Measurements from ENCODE around the gene BCL11A.

BCL11A gene

GRCh38 chr2:60595953-60596352, 42.5 kb upstream of the BCL11A start:
- no peak overlapping the region for H3K4me3 ChIP-seq (replicated peaks in 1 of 2; ENCODE audit: low read depth in 2 of 2, low read length in 2 of 2)
- no peak for DNase-seq (ENCODE audit: low read depth in 2 of 2)
- TF ChIP-seq CTCF (IDR thresholded peaks at IDR 0.05; ENCODE audit: low read depth, low read length): no peak

DNA sequence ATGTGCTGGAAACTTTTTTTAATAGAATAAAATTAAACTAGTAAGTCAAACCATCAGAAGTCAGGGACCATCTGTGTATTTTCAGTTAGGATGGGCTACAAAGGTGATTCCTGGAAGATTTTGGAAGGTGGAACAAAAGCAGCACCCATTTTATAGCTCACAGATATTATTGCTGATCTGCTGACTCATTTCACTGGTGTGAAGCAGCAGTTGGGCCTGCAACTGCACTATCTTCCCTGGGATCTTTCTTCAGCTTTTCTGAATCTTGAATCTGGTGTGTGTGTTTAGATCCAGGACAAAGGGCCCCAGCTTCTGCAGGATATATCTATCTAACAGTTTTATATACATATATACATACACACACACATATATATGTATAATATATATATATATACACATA, 35.6 kb upstream of the BCL11A start:
- DNase-seq (ENCODE audit: low read depth in 2 of 2): no peak
- H3K4me3 ChIP-seq (replicated peaks in 1 of 2; ENCODE audit: low read depth in 2 of 2, low read length in 2 of 2): no peak overlapping the region
- no peak for TF ChIP-seq CTCF (IDR thresholded peaks at IDR 0.05; ENCODE audit: low read depth, low read length)

DNA sequence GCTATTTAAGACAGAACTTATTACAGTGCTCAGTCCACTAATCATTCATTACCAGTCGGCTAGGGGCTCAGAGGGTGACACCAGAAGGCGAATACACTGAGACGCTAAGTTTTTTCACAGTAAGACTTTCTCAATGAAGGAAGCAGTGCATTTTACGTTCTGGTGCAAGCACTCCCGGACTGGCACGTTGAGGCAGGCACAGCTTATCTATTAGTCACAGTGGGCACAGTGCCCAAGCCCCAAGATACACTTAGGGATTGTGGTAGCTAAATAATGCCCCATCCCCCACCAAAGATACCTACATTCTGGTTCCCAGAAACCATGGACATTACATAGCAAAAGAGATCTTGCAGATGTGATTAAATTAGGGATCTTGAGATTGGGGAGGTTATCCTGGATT, 32.6 kb upstream of the BCL11A start:
- DNase-seq (ENCODE audit: low read depth in 2 of 2): no peak
- H3K4me3 ChIP-seq (replicated peaks in 1 of 2; ENCODE audit: low read depth in 2 of 2, low read length in 2 of 2): no peak overlapping the region
- TF ChIP-seq CTCF (IDR thresholded peaks at IDR 0.05; ENCODE audit: low read depth, low read length): no peak

DNA sequence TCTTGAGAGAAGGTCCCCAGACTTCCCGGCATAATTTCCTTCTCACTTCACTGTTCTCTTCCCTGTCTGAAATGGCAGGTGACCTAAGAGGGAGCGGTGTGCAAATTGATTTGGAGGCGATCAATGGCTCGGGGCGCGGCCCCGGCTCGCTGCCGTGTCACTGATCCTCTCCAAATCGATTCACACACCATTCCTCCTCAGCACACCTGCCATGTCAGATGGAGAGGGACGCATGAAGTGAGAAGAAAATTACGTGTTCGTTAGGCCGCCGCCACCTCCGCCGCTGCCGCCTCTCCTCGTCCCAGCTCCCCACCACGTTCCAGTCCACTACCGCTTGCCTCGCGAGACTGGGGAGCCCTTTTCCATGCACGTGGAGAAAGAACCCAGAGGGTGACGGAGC, 31.8 kb upstream of the BCL11A start:
- no peak overlapping the region for H3K4me3 ChIP-seq (replicated peaks in 1 of 2; ENCODE audit: low read depth in 2 of 2, low read length in 2 of 2)
- TF ChIP-seq CTCF (IDR thresholded peaks at IDR 0.05; ENCODE audit: low read depth, low read length): no peak
- no peak for DNase-seq (ENCODE audit: low read depth in 2 of 2)

- no peak for TF ChIP-seq CTCF (IDR thresholded peaks at IDR 0.05; ENCODE audit: low read depth, low read length)
- DNase-seq (ENCODE audit: low read depth in 2 of 2): no peak
- no peak overlapping the region for H3K4me3 ChIP-seq (replicated peaks in 1 of 2; ENCODE audit: low read depth in 2 of 2, low read length in 2 of 2)
These were observed 30.1 kb upstream of the BCL11A start for GRCh38 chr2:60583604-60584003.

GRCh38 chr2:60581433-60582282, 28.2 kb upstream of the BCL11A start:
- peak; percentile 69 for TF ChIP-seq CTCF (IDR thresholded peaks at IDR 0.05; ENCODE audit: low read depth, low read length)
- peak overlapping the region; percentile 33 to 44 for H3K4me3 ChIP-seq (replicated peaks in 1 of 2; ENCODE audit: low read depth in 2 of 2, low read length in 2 of 2)
- peak; percentile 49 to 51 for DNase-seq (ENCODE audit: low read depth in 2 of 2)

All from cardiac fibroblast (primary cell).